Trophoblast cell (in vitro differentiated cells and primary cell): Measurements from ENCODE around the gene PLG.
A peak's percentile ranks its signal among the peaks of the same experiment; 100 is the strongest.

Experiments used
- DNase-seq, 2 donors: peaks; one replicate each; pipeline ENCODE4 v3.0.0-alpha.2; 2016
- H2AFZ ChIP-seq: 2 replicates; pipeline ENCODE4 v1.6.1; 2013; ENCODE audit warnings: low read length, moderate library complexity, mild to moderate bottlenecking; ENCODE audit not compliant: insufficient read depth, poor library complexity
- H2AK5ac ChIP-seq: 2 replicates; pipeline ENCODE4 v1.6.1; 2013; ENCODE audit warnings: mild to moderate bottlenecking, low read length
- H2BK120ac ChIP-seq: 2 replicates; pipeline ENCODE4 v1.6.1; 2013; ENCODE audit warnings: low read length, mild to moderate bottlenecking, moderate library complexity; ENCODE audit not compliant: insufficient read depth, poor library complexity
- H2BK12ac ChIP-seq: 2 replicates; pipeline ENCODE4 v1.6.1; 2013; ENCODE audit warnings: mild to moderate bottlenecking, low read length, moderate library complexity
- H2BK5ac ChIP-seq: 2 replicates; pipeline ENCODE4 v1.6.1; 2013; ENCODE audit warnings: low read length, low read depth, moderate library complexity, mild to moderate bottlenecking; ENCODE audit not compliant: poor library complexity
- H3K14ac ChIP-seq: 2 replicates; pipeline ENCODE4 v1.6.1; 2013; ENCODE audit warnings: mild to moderate bottlenecking, low read length
- H3K18ac ChIP-seq: 2 replicates; pipeline ENCODE4 v1.6.1; 2013; ENCODE audit warnings: mild to moderate bottlenecking, low read length
- H3K23ac ChIP-seq: 2 replicates; pipeline ENCODE4 v1.6.1; 2013; ENCODE audit warnings: low read length
- H3K27ac ChIP-seq: 2 replicates; pipeline ENCODE4 v1.5.1; 2013; ENCODE audit warnings: low read depth, mild to moderate bottlenecking, inconsistent platforms, low read length, moderate library complexity
- H3K27me3 ChIP-seq: 2 replicates; pipeline ENCODE4 v1.6.1; 2013; ENCODE audit warnings: inconsistent platforms, mild to moderate bottlenecking, low read length, moderate library complexity; ENCODE audit not compliant: insufficient read depth
- H3K36me3 ChIP-seq, 2 experiments: 1 replicate in 1 of 2; 2 replicates in 1 of 2; pipeline ENCODE4 v1.6.1; 2013; ENCODE audit warnings: low read length in 2 of 2, mild to moderate bottlenecking in 2 of 2, moderate library complexity in 1 of 2; ENCODE audit not compliant: insufficient read depth in 2 of 2, control insufficient read depth in 1 of 2
- H3K4ac ChIP-seq: 2 replicates; pipeline ENCODE4 v1.6.1; 2013; ENCODE audit warnings: low read depth, mild to moderate bottlenecking, low read length, moderate library complexity
- H3K4me1 ChIP-seq, 2 experiments: 1 replicate in 1 of 2; 2 replicates in 1 of 2; pipeline ENCODE4 v1.6.1; 2013; ENCODE audit warnings: low read length in 2 of 2, mild to moderate bottlenecking in 2 of 2, moderate library complexity in 1 of 2; ENCODE audit not compliant: insufficient read depth in 2 of 2, control insufficient read depth in 1 of 2
- H3K4me2 ChIP-seq: 2 replicates; pipeline ENCODE4 v1.6.1; 2013; ENCODE audit warnings: inconsistent platforms, mild to moderate bottlenecking, low read length, moderate library complexity
- H3K4me3 ChIP-seq: 2 replicates; pipeline ENCODE4 v1.5.1; 2013; ENCODE audit warnings: mild to moderate bottlenecking, low read depth, low read length, inconsistent platforms
- H3K79me1 ChIP-seq: one replicate; pipeline ENCODE4 v1.6.1; 2013; ENCODE audit warnings: low read length
- H3K79me2 ChIP-seq: 2 replicates; pipeline ENCODE4 v1.6.1; 2013; ENCODE audit warnings: low read length, mild to moderate bottlenecking; ENCODE audit not compliant: control insufficient read depth, insufficient read depth, poor library complexity
- H3K9ac ChIP-seq: 2 replicates; pipeline ENCODE4 v1.6.1; 2013; ENCODE audit warnings: mild to moderate bottlenecking, low read length
- H3K9me3 ChIP-seq: 2 replicates; pipeline ENCODE4 v1.6.1; 2013; ENCODE audit warnings: low read depth, mild to moderate bottlenecking, control low read depth, inconsistent platforms, low read length; ENCODE audit not compliant: insufficient read depth
- H4K12ac ChIP-seq: 2 replicates; pipeline ENCODE4 v1.6.1; 2013; ENCODE audit warnings: low read depth, mild to moderate bottlenecking, low read length, moderate library complexity
- H4K8ac ChIP-seq: 2 replicates; pipeline ENCODE4 v1.6.1; 2013; ENCODE audit warnings: low read depth, mild to moderate bottlenecking, low read length, moderate library complexity
- H4K91ac ChIP-seq: one replicate; pipeline ENCODE4 v1.6.1; 2013; ENCODE audit warnings: low read depth, mild to moderate bottlenecking, low read length, moderate library complexity
- WGBS: extraction: QIAGEN DNeasy Blood & Tissue Kit; methylation state at CpG from one replicate; pipeline ENCODE4 v1.1.7; 2013; ENCODE audit warnings: missing lambda C conversion rate; ENCODE audit not compliant: insufficient read length, insufficient coverage; ENCODE audit errors: extremely low coverage; 5-methylcytosine and 5-hydroxymethylcytosine counted together

The PLG gene

DNA sequence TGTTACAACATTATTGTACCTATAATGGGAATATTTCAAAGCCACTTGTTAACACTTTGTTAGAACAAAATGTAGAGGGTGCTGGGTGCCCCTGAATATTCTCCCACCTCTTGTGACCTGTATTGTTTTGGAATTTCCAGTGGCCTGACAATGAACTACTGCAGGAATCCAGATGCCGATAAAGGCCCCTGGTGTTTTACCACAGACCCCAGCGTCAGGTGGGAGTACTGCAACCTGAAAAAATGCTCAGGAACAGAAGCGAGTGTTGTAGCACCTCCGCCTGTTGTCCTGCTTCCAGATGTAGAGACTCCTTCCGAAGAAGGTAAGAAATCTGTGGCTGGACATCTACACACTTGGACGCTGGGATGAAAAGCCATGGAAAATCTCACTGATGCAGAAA lies 28.9 kb downstream of the PLG start:
- Histone ChIP-seq H2AFZ (no peak overlapping the region), H3K23ac (no peak overlapping the region), H3K14ac (no peak overlapping the region), H2BK120ac (no peak overlapping the region), H4K91ac (no peak overlapping the region), H3K36me3 (no peaks in the 10 kb centered on the region), H2AK5ac (no peak overlapping the region), H3K27me3 (no peaks in the 10 kb centered on the region), H2BK5ac (no peak overlapping the region), H3K79me1 (no peaks in the 10 kb centered on the region), H3K79me2 (no peaks in the 10 kb centered on the region), H4K8ac (no peak overlapping the region), H3K18ac (no peak overlapping the region), H4K12ac (no peak overlapping the region), H3K27ac (no peak overlapping the region), H3K4me3 (no peak overlapping the region), H3K4ac (no peak overlapping the region), H2BK12ac (no peak overlapping the region), H3K9me3 (no peaks in the 10 kb centered on the region), H3K9ac (no peak overlapping the region), H3K4me2 (no peak overlapping the region), H3K4me1 (no peaks in the 10 kb centered on the region)
- no CpG with 5 or more reads among the region's 6 CpGs for WGBS
- DNase-seq = peak in 1 of 2 donors; percentile 33

DNA sequence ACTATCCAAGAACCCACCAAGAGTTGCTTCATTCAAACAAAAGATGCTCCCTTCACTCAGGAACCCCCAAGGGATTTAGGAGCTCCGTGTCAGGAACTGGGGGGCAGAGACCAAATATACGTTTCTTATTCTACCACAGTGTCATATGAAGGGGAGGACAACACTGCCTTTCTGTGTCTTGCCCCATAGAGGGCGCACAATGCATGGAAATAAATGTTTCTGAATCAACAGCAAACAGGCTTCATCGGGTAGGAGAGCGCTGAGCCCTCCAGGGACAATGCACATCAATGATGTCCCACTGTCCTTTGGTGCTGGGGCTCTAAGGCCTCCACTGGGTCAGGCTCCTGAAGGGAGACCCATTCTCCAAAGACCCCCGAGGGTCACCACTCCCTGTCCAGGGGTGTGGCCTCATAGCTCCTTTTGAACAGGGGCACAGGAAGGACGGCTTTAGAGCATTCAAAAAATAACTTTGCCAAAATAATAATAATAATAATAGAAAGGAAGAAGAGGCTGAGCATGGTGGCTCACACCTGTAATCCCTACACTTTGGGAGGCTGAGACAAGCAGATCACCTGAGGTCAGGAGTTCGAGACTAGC lies 31.1 kb downstream of the PLG start:
- no peak overlapping the region for H4K12ac ChIP-seq
- no peaks in the 10 kb centered on the region for H3K36me3 ChIP-seq
- no peak overlapping the region for H2BK120ac ChIP-seq
- H3K18ac ChIP-seq = no peak overlapping the region
- no peak overlapping the region for H3K27ac ChIP-seq
- H2BK5ac ChIP-seq = no peak overlapping the region
- H3K14ac ChIP-seq = no peak overlapping the region
- H4K8ac ChIP-seq = no peak overlapping the region
- H3K4me3 ChIP-seq = no peak overlapping the region
- DNase-seq = peak; percentile 33 to 84
- no peak overlapping the region for H3K23ac ChIP-seq
- H3K4ac ChIP-seq = no peak overlapping the region
- WGBS = no CpG with 5 or more reads among the region's 8 CpGs
- no peaks in the 10 kb centered on the region for H3K79me1 ChIP-seq
- no peak overlapping the region for H2BK12ac ChIP-seq
- no peak overlapping the region for H4K91ac ChIP-seq
- H3K4me1 ChIP-seq = no peaks in the 10 kb centered on the region
- H2AFZ ChIP-seq = no peak overlapping the region
- H3K79me2 ChIP-seq = no peaks in the 10 kb centered on the region
- no peaks in the 10 kb centered on the region for H3K9me3 ChIP-seq
- no peak overlapping the region for H2AK5ac ChIP-seq
- H3K9ac ChIP-seq = no peak overlapping the region
- no peaks in the 10 kb centered on the region for H3K27me3 ChIP-seq
- H3K4me2 ChIP-seq = no peak overlapping the region

DNA sequence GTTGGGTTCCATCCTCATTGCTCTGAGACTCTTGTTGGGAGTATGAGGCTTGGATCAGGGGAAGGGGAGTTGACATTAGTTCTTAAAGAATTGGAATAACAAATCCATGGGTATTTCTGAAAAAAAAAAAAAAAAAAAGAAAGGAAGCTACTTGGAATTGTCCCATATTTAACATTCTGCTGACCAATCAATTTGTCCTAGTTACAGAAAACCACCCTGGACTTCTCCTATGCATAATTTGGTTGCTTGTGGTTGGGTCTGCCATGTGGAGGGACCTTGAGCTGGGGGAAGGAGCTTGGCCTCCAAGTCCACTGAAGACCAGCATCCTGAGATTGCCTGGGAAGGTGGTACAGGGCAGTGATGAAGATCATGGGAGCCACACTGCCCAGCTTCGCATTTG lies 32.6 kb downstream of the PLG start:
- H4K91ac ChIP-seq = no peak overlapping the region
- H3K4me1 ChIP-seq = no peaks in the 10 kb centered on the region
- no peak overlapping the region for H2AFZ ChIP-seq
- DNase-seq = no peak
- H4K8ac ChIP-seq = no peak overlapping the region
- H3K27ac ChIP-seq = no peak overlapping the region
- no peak overlapping the region for H2AK5ac ChIP-seq
- H3K14ac ChIP-seq = no peak overlapping the region
- H3K4ac ChIP-seq = no peak overlapping the region
- no peak overlapping the region for H3K18ac ChIP-seq
- no peaks in the 10 kb centered on the region for H3K27me3 ChIP-seq
- no peaks in the 10 kb centered on the region for H3K9me3 ChIP-seq
- H3K36me3 ChIP-seq = no peaks in the 10 kb centered on the region
- no peak overlapping the region for H3K9ac ChIP-seq
- H3K23ac ChIP-seq = no peak overlapping the region
- H3K79me2 ChIP-seq = no peaks in the 10 kb centered on the region
- H4K12ac ChIP-seq = no peak overlapping the region
- H3K4me2 ChIP-seq = no peak overlapping the region
- H3K4me3 ChIP-seq = no peak overlapping the region
- WGBS = no CpG with 5 or more reads among the region's 1 CpG
- H2BK120ac ChIP-seq = no peak overlapping the region
- no peak overlapping the region for H2BK12ac ChIP-seq
- no peaks in the 10 kb centered on the region for H3K79me1 ChIP-seq
- H2BK5ac ChIP-seq = no peak overlapping the region

DNA sequence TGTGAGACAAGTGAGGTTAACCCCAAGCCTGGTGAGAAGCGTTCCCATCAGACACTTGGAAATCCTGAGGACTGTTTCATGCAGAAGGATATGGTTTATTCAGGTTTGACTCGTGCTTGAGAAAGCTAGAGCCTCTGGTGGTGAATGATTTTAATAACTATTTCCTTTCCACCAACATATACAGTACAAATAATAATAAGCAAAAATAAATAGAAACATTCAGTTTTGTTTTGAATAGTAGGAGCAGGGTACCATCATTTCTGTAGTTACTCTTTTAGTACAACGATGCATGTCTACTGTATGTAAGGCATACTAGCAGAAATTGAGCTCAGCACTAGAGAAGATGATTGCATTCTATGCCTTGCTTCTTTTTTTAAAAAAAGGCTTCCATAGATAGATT lies 33.5 kb downstream of the PLG start:
- no peak overlapping the region for H2BK120ac ChIP-seq
- H3K27me3 ChIP-seq = no peaks in the 10 kb centered on the region
- no peak overlapping the region for H3K18ac ChIP-seq
- H3K23ac ChIP-seq = no peak overlapping the region
- H2BK5ac ChIP-seq = no peak overlapping the region
- no peak overlapping the region for H2AK5ac ChIP-seq
- H3K79me1 ChIP-seq = no peaks in the 10 kb centered on the region
- H3K4ac ChIP-seq = no peak overlapping the region
- H3K27ac ChIP-seq = no peak overlapping the region
- H3K36me3 ChIP-seq = no peaks in the 10 kb centered on the region
- no peak overlapping the region for H4K8ac ChIP-seq
- H3K9me3 ChIP-seq = no peaks in the 10 kb centered on the region
- no peak overlapping the region for H3K4me3 ChIP-seq
- no peaks in the 10 kb centered on the region for H3K4me1 ChIP-seq
- H3K79me2 ChIP-seq = no peaks in the 10 kb centered on the region
- no CpG with 5 or more reads among the region's 3 CpGs for WGBS
- H4K12ac ChIP-seq = no peak overlapping the region
- no peak overlapping the region for H2BK12ac ChIP-seq
- no peak overlapping the region for H3K14ac ChIP-seq
- no peak overlapping the region for H4K91ac ChIP-seq
- H2AFZ ChIP-seq = no peak overlapping the region
- DNase-seq = no peak
- H3K4me2 ChIP-seq = no peak overlapping the region
- no peak overlapping the region for H3K9ac ChIP-seq
